GM12878 (cell line): ENCODE data around the gene BRD1. TPM values are rescaled to one million over a fixed set of nuclear protein-coding genes. Genes with fewer than 3 reads are reported as not detected.
A peak's percentile ranks its signal among the peaks of the same experiment; 100 is the strongest.

Source experiments
- ATAC-seq: fragments of 200-7000 bp; cut with Tn5 transposase; 3 replicates; pipeline ENCODE4 v1.9.1; 2020; ENCODE audit warnings: mild to moderate bottlenecking, moderate library complexity
- BruUV-seq: library from RNA; stranded (reverse); fragments of 400-500 nt; replicated peaks from 2 replicates; lab custom pipeline; 2021; lab: Mats Ljungman, UMichigan
- CTCF ChIA-PET: fragments of 300-600 bp; sonication (Branson Sonifier 250); formaldehyde crosslinking; extraction: SDS; loops from one replicate; lab custom pipeline; 2021; ENCODE audit warnings: inconsistent platforms; lab: Yijun Ruan, JAX
- POLR2A ChIA-PET: fragments of 350-600 bp; formaldehyde crosslinking; extraction: SDS; loops from one replicate; lab custom pipeline; 2021; ENCODE audit warnings: inconsistent platforms; lab: Charles Lee
- RAD21 ChIA-PET: fragments of 300-600 bp; sonication (Branson Sonifier 250); formaldehyde crosslinking; loops from one replicate; lab custom pipeline; 2023; ENCODE audit warnings: antibody characterized with exemption; ENCODE audit not compliant: unreplicated experiment; lab: Charles Lee
- SMC1A ChIA-PET: fragments of 300-600 bp; sonication (Branson Sonifier 250); formaldehyde crosslinking; loops from one replicate; lab custom pipeline; 2023; ENCODE audit not compliant: unreplicated experiment, uncharacterized antibody; lab: Charles Lee
- DNase-seq: peaks from one replicate; pipeline ENCODE4 v3.0.0-alpha.2; 2011; ENCODE audit warnings: low read depth, low spot score
- FAIRE-seq: peaks from 3 replicates; lab custom pipeline; 2011; peaks lifted over from hg19 to GRCh38; lab: Jason Lieb, UNC
- H2AFZ ChIP-seq: 2 replicates; pipeline ENCODE4 v1.6.0; 2011; ENCODE audit warnings: low read depth, low read length, control low read depth; ENCODE audit not compliant: control insufficient read depth
- H3K27ac ChIP-seq: 2 replicates; pipeline ENCODE4 v1.5.1; 2011; ENCODE audit warnings: control low read depth; ENCODE audit not compliant: control insufficient read depth, insufficient read depth
- H3K27me3 ChIP-seq, 2 experiments: replicated peaks in 1 of 2; 2 replicates each; pipeline versions ENCODE4 v1.6.0 to v1.6.1; 2011; ENCODE audit warnings: low read length in 1 of 2; ENCODE audit not compliant: control insufficient read depth in 2 of 2, insufficient read depth in 2 of 2
- H3K36me3 ChIP-seq, 2 experiments: 2 replicates each; pipeline ENCODE4 v1.5.1; 2011; ENCODE audit warnings: low read length in 1 of 2; ENCODE audit not compliant: control insufficient read depth in 2 of 2, insufficient read depth in 2 of 2
- H3K4me1 ChIP-seq: 2 replicates; pipeline ENCODE4 v1.6.1; 2011; ENCODE audit warnings: mild to moderate bottlenecking, low read length, moderate library complexity, mixed read lengths; ENCODE audit not compliant: control insufficient read depth, insufficient read depth
- H3K4me2 ChIP-seq: 2 replicates; pipeline ENCODE4 v1.6.0; 2011; ENCODE audit warnings: control low read depth; ENCODE audit not compliant: control insufficient read depth, insufficient read depth
- H3K4me3 ChIP-seq: fragments of 200-600 bp; sonication (generic); 2 replicates; pipeline ENCODE4 v1.5.1; 2016
- H3K79me2 ChIP-seq: 2 replicates; pipeline ENCODE4 v1.6.0; 2011; ENCODE audit warnings: low read length; ENCODE audit not compliant: control insufficient read depth, insufficient read depth
- H3K9ac ChIP-seq: 2 replicates; pipeline ENCODE4 v1.8.0; 2011; ENCODE audit warnings: low read length, control low read depth, mixed read lengths; ENCODE audit not compliant: control insufficient read depth, insufficient read depth
- H3K9me3 ChIP-seq: replicated peaks from 3 replicates; pipeline ENCODE4 v1.5.1; 2011; ENCODE audit warnings: mild to moderate bottlenecking, low read length; ENCODE audit not compliant: control insufficient read depth, insufficient read depth
- H4K20me1 ChIP-seq: 2 replicates; pipeline ENCODE4 v1.6.0; 2011; ENCODE audit not compliant: control insufficient read depth, insufficient read depth
- CHD4 ChIP-seq: fragments of 200-600 bp; sonication (generic); IDR thresholded peaks from 2 replicates; pipeline ENCODE4 v1.6.1; 2016; ENCODE audit warnings: mild to moderate bottlenecking
- ESRRA ChIP-seq: IDR thresholded peaks from 2 replicates; pipeline ENCODE4 v1.6.1; 2012; ENCODE audit warnings: mild to moderate bottlenecking, low read length, improper control_type of control experiment
- SPI1 ChIP-seq: IDR thresholded peaks from 2 replicates; pipeline ENCODE4 v1.6.1; 2011; ENCODE audit warnings: low read depth, mild to moderate bottlenecking, low read length, moderate library complexity, borderline replicate concordance; ENCODE audit not compliant: insufficient read depth
- SREBF1 ChIP-seq: IDR thresholded peaks from 2 replicates; pipeline ENCODE4 v1.6.1; 2012; ENCODE audit warnings: mild to moderate bottlenecking, low read length
- ZNF274 ChIP-seq: IDR thresholded peaks from one replicate; pipeline ENCODE4 v1.8.0; 2011; ENCODE audit not compliant: insufficient read length, insufficient read depth
- ZZZ3 ChIP-seq: IDR thresholded peaks from 2 replicates; pipeline ENCODE4 v1.6.1; 2011; ENCODE audit warnings: low read depth; ENCODE audit not compliant: control insufficient read depth, insufficient read length
- WGBS: methylation state at CpG from one replicate; pipeline ENCODE4 v1.1.6; 2016; ENCODE audit warnings: low lambda C conversion rate; ENCODE audit not compliant: insufficient replicate concordance, insufficient coverage; ENCODE audit errors: missing lambda C conversion rate; 5-methylcytosine and 5-hydroxymethylcytosine counted together
- in situ Hi-C: fragments of 300-500 bp; cut with MboI; formaldehyde crosslinking; loops from 9 replicates; pipeline ENCODE4 v1.14.3; 2018; ENCODE audit warnings: mixed read lengths
- intact Hi-C: fragments of 100-400 bp; cut with micrococcal nuclease; formaldehyde crosslinking; loops from one replicate; pipeline ENCODE4 v1.14.2; 2022; ENCODE audit not compliant: unreplicated experiment
- polyA plus RNA-seq, 11 experiments: library from polyadenylated mRNA; depleted of rRNA in 4 of 11; unstranded in 6 of 11; stranded (reverse) in 5 of 11; fragments of >200 nt; fragmentation: Nextera tagmentation in 4 of 11; fragmentation: Illumina TruSeq in 1 of 11; extraction: Ambion mirVana in 4 of 11; extraction: Trizol in 1 of 11; gene quantifications; 1 replicate in 1 of 11; 2 replicates in 10 of 11; pipeline versions ENCODE4 v1.2.1 to v1.2.3, GENCODE V29; 2011 to 2016; ENCODE audit warnings: inconsistent platforms in 2 of 11, missing spikeins in 2 of 11, low read depth in 1 of 11
- total RNA-seq, 4 experiments: library from RNA; depleted of rRNA in 3 of 4; stranded (reverse); fragments of >200 nt in 3 of 4; fragmentation: Illumina TruSeq in 1 of 4; extraction: Trizol in 1 of 4; gene quantifications; 2 replicates each; pipeline versions ENCODE4 v1.2.1 to v1.2.3, GENCODE V29; 2013 to 2021
- TF ChIP-seq, protein P1 (sequence below): fragments of 450-650 bp; IDR thresholded peaks from 2 replicates; pipeline ENCODE4 v1.6.1; 2016; ENCODE audit warnings: mild to moderate bottlenecking, moderate library complexity, borderline replicate concordance
- TF ChIP-seq, protein P2 (sequence below): fragments of 450-650 bp; formaldehyde crosslinking; IDR thresholded peaks from 2 replicates; pipeline ENCODE4 v1.5.0; 2022; ENCODE audit warnings: mild to moderate bottlenecking, missing genetic modification characterization
- TF ChIP-seq, protein P3 (sequence below): fragments of 450-650 bp; IDR thresholded peaks from 2 replicates; pipeline ENCODE4 v1.6.1; 2016; ENCODE audit warnings: mild to moderate bottlenecking

Gene BRD1
- total and polyA plus RNA-seq, 10 of the 15 experiments (the other 5 are each of a cell fraction or from before 2014, with no cell fraction given): 0.90 to 26.4 (median 7.1) TPM

DNA sequence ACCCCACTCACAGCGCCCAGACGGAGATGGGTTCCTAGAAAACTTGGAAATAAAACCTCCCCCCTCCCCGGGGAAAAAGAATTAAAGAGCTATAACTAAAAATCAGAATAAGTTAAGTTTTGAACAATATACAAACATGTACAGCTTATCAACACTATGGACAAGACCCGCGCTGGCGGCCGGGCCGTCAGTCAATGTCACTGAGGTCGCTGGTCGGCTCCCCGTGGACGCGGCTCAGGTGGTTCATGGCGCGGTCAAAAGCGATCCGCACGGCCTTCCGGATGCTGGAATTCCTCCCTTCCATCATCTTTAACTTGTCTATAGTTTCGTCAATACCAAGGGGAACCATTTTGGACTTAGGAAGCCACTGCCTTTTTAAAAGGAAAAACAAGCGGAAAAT, 53.6 kb downstream of the BRD1 start (continued):
- TF ChIP-seq, protein P1, sequence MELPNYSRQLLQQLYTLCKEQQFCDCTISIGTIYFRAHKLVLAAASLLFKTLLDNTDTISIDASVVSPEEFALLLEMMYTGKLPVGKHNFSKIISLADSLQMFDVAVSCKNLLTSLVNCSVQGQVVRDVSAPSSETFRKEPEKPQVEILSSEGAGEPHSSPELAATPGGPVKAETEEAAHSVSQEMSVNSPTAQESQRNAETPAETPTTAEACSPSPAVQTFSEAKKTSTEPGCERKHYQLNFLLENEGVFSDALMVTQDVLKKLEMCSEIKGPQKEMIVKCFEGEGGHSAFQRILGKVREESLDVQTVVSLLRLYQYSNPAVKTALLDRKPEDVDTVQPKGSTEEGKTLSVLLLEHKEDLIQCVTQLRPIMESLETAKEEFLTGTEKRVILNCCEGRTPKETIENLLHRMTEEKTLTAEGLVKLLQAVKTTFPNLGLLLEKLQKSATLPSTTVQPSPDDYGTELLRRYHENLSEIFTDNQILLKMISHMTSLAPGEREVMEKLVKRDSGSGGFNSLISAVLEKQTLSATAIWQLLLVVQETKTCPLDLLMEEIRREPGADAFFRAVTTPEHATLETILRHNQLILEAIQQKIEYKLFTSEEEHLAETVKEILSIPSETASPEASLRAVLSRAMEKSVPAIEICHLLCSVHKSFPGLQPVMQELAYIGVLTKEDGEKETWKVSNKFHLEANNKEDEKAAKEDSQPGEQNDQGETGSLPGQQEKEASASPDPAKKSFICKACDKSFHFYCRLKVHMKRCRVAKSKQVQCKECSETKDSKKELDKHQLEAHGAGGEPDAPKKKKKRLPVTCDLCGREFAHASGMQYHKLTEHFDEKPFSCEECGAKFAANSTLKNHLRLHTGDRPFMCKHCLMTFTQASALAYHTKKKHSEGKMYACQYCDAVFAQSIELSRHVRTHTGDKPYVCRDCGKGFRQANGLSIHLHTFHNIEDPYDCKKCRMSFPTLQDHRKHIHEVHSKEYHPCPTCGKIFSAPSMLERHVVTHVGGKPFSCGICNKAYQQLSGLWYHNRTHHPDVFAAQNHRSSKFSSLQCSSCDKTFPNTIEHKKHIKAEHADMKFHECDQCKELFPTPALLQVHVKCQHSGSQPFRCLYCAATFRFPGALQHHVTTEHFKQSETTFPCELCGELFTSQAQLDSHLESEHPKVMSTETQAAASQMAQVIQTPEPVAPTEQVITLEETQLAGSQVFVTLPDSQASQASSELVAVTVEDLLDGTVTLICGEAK: no peak
- no peak for TF ChIP-seq ZZZ3
- TF ChIP-seq, protein P2, sequence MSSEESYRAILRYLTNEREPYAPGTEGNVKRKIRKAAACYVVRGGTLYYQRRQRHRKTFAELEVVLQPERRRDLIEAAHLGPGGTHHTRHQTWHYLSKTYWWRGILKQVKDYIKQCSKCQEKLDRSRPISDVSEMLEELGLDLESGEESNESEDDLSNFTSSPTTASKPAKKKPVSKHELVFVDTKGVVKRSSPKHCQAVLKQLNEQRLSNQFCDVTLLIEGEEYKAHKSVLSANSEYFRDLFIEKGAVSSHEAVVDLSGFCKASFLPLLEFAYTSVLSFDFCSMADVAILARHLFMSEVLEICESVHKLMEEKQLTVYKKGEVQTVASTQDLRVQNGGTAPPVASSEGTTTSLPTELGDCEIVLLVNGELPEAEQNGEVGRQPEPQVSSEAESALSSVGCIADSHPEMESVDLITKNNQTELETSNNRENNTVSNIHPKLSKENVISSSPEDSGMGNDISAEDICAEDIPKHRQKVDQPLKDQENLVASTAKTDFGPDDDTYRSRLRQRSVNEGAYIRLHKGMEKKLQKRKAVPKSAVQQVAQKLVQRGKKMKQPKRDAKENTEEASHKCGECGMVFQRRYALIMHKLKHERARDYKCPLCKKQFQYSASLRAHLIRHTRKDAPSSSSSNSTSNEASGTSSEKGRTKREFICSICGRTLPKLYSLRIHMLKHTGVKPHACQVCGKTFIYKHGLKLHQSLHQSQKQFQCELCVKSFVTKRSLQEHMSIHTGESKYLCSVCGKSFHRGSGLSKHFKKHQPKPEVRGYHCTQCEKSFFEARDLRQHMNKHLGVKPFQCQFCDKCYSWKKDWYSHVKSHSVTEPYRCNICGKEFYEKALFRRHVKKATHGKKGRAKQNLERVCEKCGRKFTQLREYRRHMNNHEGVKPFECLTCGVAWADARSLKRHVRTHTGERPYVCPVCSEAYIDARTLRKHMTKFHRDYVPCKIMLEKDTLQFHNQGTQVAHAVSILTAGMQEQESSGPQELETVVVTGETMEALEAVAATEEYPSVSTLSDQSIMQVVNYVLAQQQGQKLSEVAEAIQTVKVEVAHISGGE (CRISPR knock-in tag): no peak

DNA sequence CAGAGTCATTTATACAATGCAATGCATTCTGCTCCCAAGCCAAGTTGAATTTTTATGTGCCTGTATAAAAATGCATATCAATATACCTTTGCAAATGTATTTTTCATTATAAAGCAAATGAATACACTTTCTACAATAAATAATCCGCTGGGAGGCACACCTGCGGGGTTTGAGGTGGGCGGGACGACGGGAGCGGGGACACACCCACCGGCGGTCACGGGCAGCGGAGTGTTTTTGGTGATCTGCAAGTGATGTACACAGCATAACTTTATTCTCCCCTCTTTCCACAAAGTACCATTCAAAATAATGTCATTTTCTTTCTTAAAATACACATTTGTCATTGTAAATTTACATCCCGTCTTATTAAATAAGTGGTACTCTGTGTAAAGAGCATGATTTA, 54.1 kb downstream of the BRD1 start:
- FAIRE-seq (no peak), ATAC-seq (no peak), DNase-seq (no peak)
- 93% methylated on average over 11 of the region's 11 CpGs for WGBS
- peaks cover 13 to 28% of the 10 kb centered on the region in 2 experiments for H3K36me3 ChIP-seq
- CTCF ChIA-PET: interaction anchor here (0.9 to 1.2 kb wide), 2 partner anchors 13 to 257 kb away, joined by 3 read pairs; no protein-coding TSS in a partner anchor
- H3K79me2 ChIP-seq: no peaks in the 10 kb centered on the region
- H3K27me3 ChIP-seq: no peaks in the 10 kb centered on the region
- no peak overlapping the region for H3K4me3 ChIP-seq
- SMC1A ChIA-PET: no interaction called here
- no peaks in the 10 kb centered on the region for H3K9me3 ChIP-seq
- H4K20me1 ChIP-seq: no peaks in the 10 kb centered on the region
- intact Hi-C loops: no loop called here
- no peaks in the 10 kb centered on the region for H3K4me1 ChIP-seq
- POLR2A ChIA-PET: no interaction called here
- in situ Hi-C loops: no loop called here
- no peak overlapping the region for H3K9ac ChIP-seq
- no peak overlapping the region for H2AFZ ChIP-seq
- no peak overlapping the region for H3K4me2 ChIP-seq
- TF ChIP-seq CHD4 (no peak), SREBF1 (no peak), ZZZ3 (no peak), ESRRA (no peak), SPI1 (no peak), ZNF274 (no peak)
- TF ChIP-seq, protein P3, sequence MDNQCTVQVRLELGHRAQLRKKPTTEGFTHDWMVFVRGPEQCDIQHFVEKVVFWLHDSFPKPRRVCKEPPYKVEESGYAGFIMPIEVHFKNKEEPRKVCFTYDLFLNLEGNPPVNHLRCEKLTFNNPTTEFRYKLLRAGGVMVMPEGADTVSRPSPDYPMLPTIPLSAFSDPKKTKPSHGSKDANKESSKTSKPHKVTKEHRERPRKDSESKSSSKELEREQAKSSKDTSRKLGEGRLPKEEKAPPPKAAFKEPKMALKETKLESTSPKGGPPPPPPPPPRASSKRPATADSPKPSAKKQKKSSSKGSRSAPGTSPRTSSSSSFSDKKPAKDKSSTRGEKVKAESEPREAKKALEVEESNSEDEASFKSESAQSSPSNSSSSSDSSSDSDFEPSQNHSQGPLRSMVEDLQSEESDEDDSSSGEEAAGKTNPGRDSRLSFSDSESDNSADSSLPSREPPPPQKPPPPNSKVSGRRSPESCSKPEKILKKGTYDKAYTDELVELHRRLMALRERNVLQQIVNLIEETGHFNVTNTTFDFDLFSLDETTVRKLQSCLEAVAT: no peak
- no peak overlapping the region for H3K27ac ChIP-seq
- BruUV-seq: TSS peak; percentile 71
- RAD21 ChIA-PET: no interaction called here
